ENCODE results near the gene CFAP97D2. TPM values are rescaled to one million over a fixed set of nuclear protein-coding genes. Genes with fewer than 3 reads are reported as not detected.

Gene CFAP97D2
- total RNA-seq, 1 experiment from 2014 or later = not detected

DNA sequence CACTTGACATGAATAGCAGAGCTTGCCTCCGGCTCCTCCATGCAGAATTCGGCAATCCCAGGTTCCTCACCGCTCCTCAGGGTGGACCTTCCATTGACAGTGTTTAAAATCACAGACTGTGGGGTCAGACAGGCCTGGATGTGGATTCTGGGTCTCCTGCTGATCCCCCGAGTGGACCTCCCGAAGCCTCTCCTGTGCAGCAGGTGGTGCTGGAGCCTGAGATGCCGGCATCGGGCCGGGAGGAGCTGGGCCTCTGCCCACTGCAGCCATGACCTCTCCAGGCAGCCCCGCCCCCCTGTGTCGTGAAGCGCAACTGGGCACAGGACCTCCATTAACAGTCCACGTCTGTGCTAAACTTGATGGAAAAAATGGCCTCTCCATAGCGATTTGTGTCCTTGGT is 45.1 kb downstream of the CFAP97D2 start:
- H3K36me3 Mint-ChIP-seq (ENCODE audit: insufficient read depth, unreplicated experiment) = peaks cover 5% of the 10 kb centered on the region
- Histone ChIP-seq H3K4me3 (ENCODE audit: low read depth, low read length) (no peak overlapping the region), H3K4me1 (no peaks in the 10 kb centered on the region), H3K27me3 (replicated peaks; ENCODE audit: control insufficient read depth, insufficient read depth, low read length) (no peaks in the 10 kb centered on the region), H3K36me3 (ENCODE audit: control insufficient read depth, insufficient read depth, low read length) (no peaks in the 10 kb centered on the region), H3K9me3 (no peaks in the 10 kb centered on the region)
- no peak overlapping the region for H3K4me3 Mint-ChIP-seq (ENCODE audit: unreplicated experiment)
- H3K27me3 Mint-ChIP-seq (ENCODE audit: insufficient read depth, unreplicated experiment) = peaks cover 3% of the 10 kb centered on the region
- peaks cover 10% of the 10 kb centered on the region for H3K9me3 Mint-ChIP-seq (ENCODE audit: unreplicated experiment)
- no peak for DNase-seq
- peaks cover 7% of the 10 kb centered on the region for H3K4me1 Mint-ChIP-seq (ENCODE audit: low read depth, unreplicated experiment)
- ChIA-PET CTCF (no interaction called here), POLR2A (no interaction called here)
- BruUV-seq (replicated peaks) = no TSS peak
- intact Hi-C loops (cut with micrococcal nuclease; ENCODE audit: unreplicated experiment) = no loop called here
- no peak overlapping the region for H3K27ac Mint-ChIP-seq (ENCODE audit: unreplicated experiment)
- TF ChIP-seq, protein P1, sequence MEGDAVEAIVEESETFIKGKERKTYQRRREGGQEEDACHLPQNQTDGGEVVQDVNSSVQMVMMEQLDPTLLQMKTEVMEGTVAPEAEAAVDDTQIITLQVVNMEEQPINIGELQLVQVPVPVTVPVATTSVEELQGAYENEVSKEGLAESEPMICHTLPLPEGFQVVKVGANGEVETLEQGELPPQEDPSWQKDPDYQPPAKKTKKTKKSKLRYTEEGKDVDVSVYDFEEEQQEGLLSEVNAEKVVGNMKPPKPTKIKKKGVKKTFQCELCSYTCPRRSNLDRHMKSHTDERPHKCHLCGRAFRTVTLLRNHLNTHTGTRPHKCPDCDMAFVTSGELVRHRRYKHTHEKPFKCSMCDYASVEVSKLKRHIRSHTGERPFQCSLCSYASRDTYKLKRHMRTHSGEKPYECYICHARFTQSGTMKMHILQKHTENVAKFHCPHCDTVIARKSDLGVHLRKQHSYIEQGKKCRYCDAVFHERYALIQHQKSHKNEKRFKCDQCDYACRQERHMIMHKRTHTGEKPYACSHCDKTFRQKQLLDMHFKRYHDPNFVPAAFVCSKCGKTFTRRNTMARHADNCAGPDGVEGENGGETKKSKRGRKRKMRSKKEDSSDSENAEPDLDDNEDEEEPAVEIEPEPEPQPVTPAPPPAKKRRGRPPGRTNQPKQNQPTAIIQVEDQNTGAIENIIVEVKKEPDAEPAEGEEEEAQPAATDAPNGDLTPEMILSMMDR (IDR thresholded peaks at IDR 0.05; ENCODE audit: insufficient read depth in 1 of 2, low read depth in 1 of 2, low read length in 1 of 2, severe bottlenecking in 1 of 2, unreplicated experiment in 1 of 2) = no peak

DNA sequence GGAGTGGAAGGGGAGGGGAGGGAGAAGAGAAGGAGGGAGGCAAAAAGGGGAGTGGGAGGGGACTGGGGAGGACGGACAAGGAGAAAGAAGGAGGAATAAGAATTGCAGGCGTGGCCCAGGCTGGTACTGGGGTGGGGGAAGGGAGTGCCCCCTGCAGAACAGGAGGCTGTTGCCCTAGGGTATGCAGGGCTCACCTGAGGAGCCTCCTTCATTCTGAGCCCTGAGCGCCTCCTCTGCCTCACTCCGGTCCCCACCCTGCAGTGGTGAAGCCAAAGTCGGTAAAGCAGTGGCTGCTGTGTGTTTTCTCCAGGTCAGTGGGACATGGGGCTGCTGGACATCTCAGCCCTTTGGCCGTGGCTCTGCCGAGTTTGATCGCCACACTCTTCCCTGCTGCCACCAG is 46.6 kb downstream of the CFAP97D2 start:
- ChIA-PET CTCF (interaction anchor here (0.8 kb wide), 1 partner anchor 501 kb away, joined by 3 read pairs; no protein-coding TSS in a partner anchor), POLR2A (no interaction called here)
- no peak overlapping the region for H3K4me3 Mint-ChIP-seq (ENCODE audit: unreplicated experiment)

DNA sequence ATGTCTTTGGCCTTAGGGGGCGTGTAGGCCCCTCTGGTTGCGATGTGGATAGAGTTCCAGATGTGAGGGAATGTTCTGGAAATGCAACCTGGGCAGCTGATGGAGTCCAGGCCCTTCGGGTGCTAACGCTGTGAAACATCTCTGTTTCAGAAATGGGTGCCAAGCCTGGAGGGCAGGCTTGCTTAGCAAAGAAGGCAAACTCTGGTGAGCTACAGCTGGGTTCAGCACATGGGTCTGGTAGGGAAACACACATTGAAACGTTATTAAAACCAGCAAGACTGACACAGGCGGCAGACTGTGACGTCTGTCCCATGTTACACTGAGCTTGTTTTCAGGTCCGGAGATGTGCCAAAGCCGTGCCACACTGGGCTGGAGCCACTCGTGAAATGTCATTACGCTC is 47.0 kb downstream of the CFAP97D2 start:
- CTCF ChIA-PET = interaction anchor here (0.8 kb wide), 1 partner anchor 502 kb away, joined by 3 read pairs; no protein-coding TSS in a partner anchor
- intact Hi-C loops (cut with micrococcal nuclease; ENCODE audit: unreplicated experiment) = loop anchor here (1.0 to 5.0 kb wide), 2 partner anchors 364 to 409 kb away; partner anchors contain the start of gene GAS6
- POLR2A ChIA-PET = no interaction called here
- H3K27me3 ChIP-seq (replicated peaks; ENCODE audit: control insufficient read depth, insufficient read depth, low read length) = no peaks in the 10 kb centered on the region
- Mint-ChIP-seq H3K4me1 (ENCODE audit: low read depth, unreplicated experiment) (peaks cover 15% of the 10 kb centered on the region), H3K9me3 (ENCODE audit: unreplicated experiment) (peaks cover 10% of the 10 kb centered on the region), H3K27ac (ENCODE audit: unreplicated experiment) (no peak overlapping the region), H3K4me3 (ENCODE audit: unreplicated experiment) (no peak overlapping the region), H3K36me3 (ENCODE audit: insufficient read depth, unreplicated experiment) (peaks cover 5% of the 10 kb centered on the region), H3K27me3 (ENCODE audit: insufficient read depth, unreplicated experiment) (peaks cover 3% of the 10 kb centered on the region)
- no peaks in the 10 kb centered on the region for H3K36me3 ChIP-seq (ENCODE audit: control insufficient read depth, insufficient read depth, low read length)
- BruUV-seq (replicated peaks) = no TSS peak
- TF ChIP-seq, protein P1 (IDR thresholded peaks at IDR 0.05; ENCODE audit: insufficient read depth in 1 of 2, low read depth in 1 of 2, low read length in 1 of 2, severe bottlenecking in 1 of 2, unreplicated experiment in 1 of 2) = no peak
- DNase-seq = no peak
- H3K4me1 ChIP-seq = no peaks in the 10 kb centered on the region
- no peaks in the 10 kb centered on the region for H3K9me3 ChIP-seq
- H3K4me3 ChIP-seq (ENCODE audit: low read depth, low read length) = no peak overlapping the region

More for the DNA sequence above, 46.6 kb downstream of the CFAP97D2 start:
- H3K27ac Mint-ChIP-seq (ENCODE audit: unreplicated experiment) = no peak overlapping the region
- no TSS peak for BruUV-seq (replicated peaks)
- H3K4me1 ChIP-seq = no peaks in the 10 kb centered on the region
- peaks cover 5% of the 10 kb centered on the region for H3K36me3 Mint-ChIP-seq (ENCODE audit: insufficient read depth, unreplicated experiment)
- H3K9me3 ChIP-seq = no peaks in the 10 kb centered on the region
- TF ChIP-seq, protein P1 (IDR thresholded peaks at IDR 0.05; ENCODE audit: insufficient read depth in 1 of 2, low read depth in 1 of 2, low read length in 1 of 2, severe bottlenecking in 1 of 2, unreplicated experiment in 1 of 2) = no peak
- peaks cover 10% of the 10 kb centered on the region for H3K9me3 Mint-ChIP-seq (ENCODE audit: unreplicated experiment)
- H3K4me3 ChIP-seq (ENCODE audit: low read depth, low read length) = no peak overlapping the region
- peaks cover 15% of the 10 kb centered on the region for H3K4me1 Mint-ChIP-seq (ENCODE audit: low read depth, unreplicated experiment)
- H3K27me3 ChIP-seq (replicated peaks; ENCODE audit: control insufficient read depth, insufficient read depth, low read length) = no peaks in the 10 kb centered on the region
- intact Hi-C loops (cut with micrococcal nuclease; ENCODE audit: unreplicated experiment) = loop anchor here (1.0 to 5.0 kb wide), 2 partner anchors 363 to 408 kb away; partner anchors contain the start of gene GAS6
- H3K27me3 Mint-ChIP-seq (ENCODE audit: insufficient read depth, unreplicated experiment) = peaks cover 3% of the 10 kb centered on the region
- no peak for DNase-seq
- H3K36me3 ChIP-seq (ENCODE audit: control insufficient read depth, insufficient read depth, low read length) = no peaks in the 10 kb centered on the region
